Hippocampal formation (tissue), 2 donors: Measurements from ENCODE around the gene CDHR3.

Experiments used
- DNase-seq, 2 donors: peaks; one replicate each; lab custom pipeline; 2025; lab: John Stamatoyannopoulos, UW

The CDHR3 gene

GRCh38 chr7:106064771-106065574 lies 101.9 kb downstream of the CDHR3 start:
- DNase-seq, result peak; percentile 71 to 74

- DNase-seq, result no peak
Observed at GRCh38 chr7:106065575-106066500, 102.8 kb downstream of the CDHR3 start.

- no peak for DNase-seq
Observed at GRCh38 chr7:106067678-106068077, 104.6 kb downstream of the CDHR3 start.

- no peak for DNase-seq
Observed at GRCh38 chr7:106068538-106068961, 105.5 kb downstream of the CDHR3 start.

- no peak for DNase-seq
Observed at GRCh38 chr7:106068986-106069385, 105.9 kb downstream of the CDHR3 start.

- DNase-seq, result no peak
Observed at GRCh38 chr7:106069471-106070200, 106.6 kb downstream of the CDHR3 start.

- no peak for DNase-seq
Observed at GRCh38 chr7:106070201-106070551, 107.1 kb downstream of the CDHR3 start.

- no peak for DNase-seq
Observed at GRCh38 chr7:106070567-106071254, 107.6 kb downstream of the CDHR3 start.

GRCh38 chr7:106071356-106071998 lies 108.4 kb downstream of the CDHR3 start:
- no peak for DNase-seq

- no peak for DNase-seq
Observed at GRCh38 chr7:106071999-106072714, 109.1 kb downstream of the CDHR3 start.

- no peak for DNase-seq
Observed at GRCh38 chr7:106072715-106073091, 109.6 kb downstream of the CDHR3 start.

- DNase-seq, result no peak
Observed at GRCh38 chr7:106073701-106074100, 110.6 kb downstream of the CDHR3 start.

GRCh38 chr7:106074257-106074656 lies 111.2 kb downstream of the CDHR3 start:
- DNase-seq, result no peak

- peak in 1 of 2 donors; percentile 41 for DNase-seq
Observed at GRCh38 chr7:106075937-106076336, 112.9 kb downstream of the CDHR3 start.

GRCh38 chr7:106076537-106076936 lies 113.5 kb downstream of the CDHR3 start:
- DNase-seq, result no peak

- DNase-seq, result no peak
Observed at GRCh38 chr7:106080300-106080987, 117.4 kb downstream of the CDHR3 start.

GRCh38 chr7:106082087-106082854 lies 119.2 kb downstream of the CDHR3 start:
- no peak for DNase-seq
